Panc1 (cell line): ENCODE data around the gene AMBRA1.

Source experiments
- POLR2AphosphoS5 ChIP-seq: IDR thresholded peaks from 2 replicates; pipeline ENCODE4 v1.6.1; 2012; ENCODE audit warnings: mild to moderate bottlenecking, low read depth, low read length, moderate library complexity
- SIN3A ChIP-seq: IDR thresholded peaks from 2 replicates; pipeline ENCODE4 v1.6.1; 2012; ENCODE audit warnings: low read depth, mild to moderate bottlenecking, low read length, moderate library complexity, borderline replicate concordance; ENCODE audit not compliant: insufficient read depth
- TCF7L2 ChIP-seq: IDR thresholded peaks from 2 replicates; pipeline ENCODE4 v1.6.1; 2011; ENCODE audit warnings: mild to moderate bottlenecking, low read depth, low read length, inconsistent platforms
- TF ChIP-seq, protein P1 (sequence below), 2 experiments: IDR thresholded peaks; 2 replicates each; pipeline ENCODE4 v1.6.1; 2011 to 2012; ENCODE audit warnings: low read depth in 2 of 2, control low read depth in 1 of 2, low read length in 1 of 2, mild to moderate bottlenecking in 1 of 2, moderate library complexity in 1 of 2; ENCODE audit not compliant: insufficient read depth in 1 of 2
- TF ChIP-seq, protein P2 (sequence below): fragments of 450-650 bp; IDR thresholded peaks from 2 replicates; pipeline ENCODE4 v1.5.1; 2017; ENCODE audit warnings: mild to moderate bottlenecking

DNA sequence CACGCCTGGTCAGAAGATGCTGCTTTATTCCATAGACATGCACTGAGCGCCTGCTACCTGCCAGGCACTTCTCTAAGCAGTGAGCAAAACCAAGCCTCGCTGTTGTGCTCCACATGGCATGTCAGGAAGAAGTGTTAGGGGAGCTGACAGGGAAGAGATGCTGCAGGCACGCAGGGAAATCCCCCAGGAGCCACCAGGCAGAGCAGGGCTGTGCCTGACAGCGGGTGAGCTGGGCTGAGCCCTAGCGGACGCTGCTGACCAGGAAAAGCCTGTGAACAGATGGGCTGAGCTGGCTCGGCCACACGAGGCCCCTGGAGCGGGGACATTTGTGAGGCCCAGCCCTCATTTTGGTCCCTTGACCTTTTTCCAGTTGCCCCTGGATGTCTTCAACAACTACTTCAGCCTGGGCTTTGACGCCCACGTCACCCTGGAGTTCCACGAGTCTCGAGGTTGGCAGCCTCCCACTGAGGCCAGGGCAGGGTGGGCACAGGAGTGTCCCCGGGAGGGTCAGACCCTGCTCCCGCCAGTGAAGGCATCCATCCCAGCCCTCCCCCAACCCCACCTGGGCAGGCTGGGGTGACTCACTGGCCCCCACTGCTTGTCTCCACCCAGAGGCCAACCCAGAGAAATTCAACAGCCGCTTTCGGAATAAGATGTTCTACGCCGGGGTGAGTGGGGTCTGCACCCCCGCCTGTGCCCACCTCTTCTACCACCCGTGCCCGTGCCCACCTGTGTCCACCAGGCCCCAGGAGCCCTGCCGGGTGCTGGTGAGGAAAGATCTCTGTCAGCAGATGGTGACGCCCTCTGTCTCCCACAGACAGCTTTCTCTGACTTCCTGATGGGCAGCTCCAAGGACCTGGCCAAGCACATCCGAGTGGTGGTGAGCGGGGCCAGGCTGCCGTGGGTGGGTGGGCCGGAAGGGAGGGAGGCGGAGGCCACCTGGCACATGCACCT, 219.8 kb downstream of the AMBRA1 start:
- TF ChIP-seq, protein P1, sequence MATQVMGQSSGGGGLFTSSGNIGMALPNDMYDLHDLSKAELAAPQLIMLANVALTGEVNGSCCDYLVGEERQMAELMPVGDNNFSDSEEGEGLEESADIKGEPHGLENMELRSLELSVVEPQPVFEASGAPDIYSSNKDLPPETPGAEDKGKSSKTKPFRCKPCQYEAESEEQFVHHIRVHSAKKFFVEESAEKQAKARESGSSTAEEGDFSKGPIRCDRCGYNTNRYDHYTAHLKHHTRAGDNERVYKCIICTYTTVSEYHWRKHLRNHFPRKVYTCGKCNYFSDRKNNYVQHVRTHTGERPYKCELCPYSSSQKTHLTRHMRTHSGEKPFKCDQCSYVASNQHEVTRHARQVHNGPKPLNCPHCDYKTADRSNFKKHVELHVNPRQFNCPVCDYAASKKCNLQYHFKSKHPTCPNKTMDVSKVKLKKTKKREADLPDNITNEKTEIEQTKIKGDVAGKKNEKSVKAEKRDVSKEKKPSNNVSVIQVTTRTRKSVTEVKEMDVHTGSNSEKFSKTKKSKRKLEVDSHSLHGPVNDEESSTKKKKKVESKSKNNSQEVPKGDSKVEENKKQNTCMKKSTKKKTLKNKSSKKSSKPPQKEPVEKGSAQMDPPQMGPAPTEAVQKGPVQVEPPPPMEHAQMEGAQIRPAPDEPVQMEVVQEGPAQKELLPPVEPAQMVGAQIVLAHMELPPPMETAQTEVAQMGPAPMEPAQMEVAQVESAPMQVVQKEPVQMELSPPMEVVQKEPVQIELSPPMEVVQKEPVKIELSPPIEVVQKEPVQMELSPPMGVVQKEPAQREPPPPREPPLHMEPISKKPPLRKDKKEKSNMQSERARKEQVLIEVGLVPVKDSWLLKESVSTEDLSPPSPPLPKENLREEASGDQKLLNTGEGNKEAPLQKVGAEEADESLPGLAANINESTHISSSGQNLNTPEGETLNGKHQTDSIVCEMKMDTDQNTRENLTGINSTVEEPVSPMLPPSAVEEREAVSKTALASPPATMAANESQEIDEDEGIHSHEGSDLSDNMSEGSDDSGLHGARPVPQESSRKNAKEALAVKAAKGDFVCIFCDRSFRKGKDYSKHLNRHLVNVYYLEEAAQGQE (IDR thresholded peaks at IDR 0.05; ENCODE audit: insufficient read depth in 1 of 2, low read depth in 2 of 2, low read length in 1 of 2): no peak
- TF ChIP-seq POLR2AphosphoS5: no peak
- TF ChIP-seq, protein P2, sequence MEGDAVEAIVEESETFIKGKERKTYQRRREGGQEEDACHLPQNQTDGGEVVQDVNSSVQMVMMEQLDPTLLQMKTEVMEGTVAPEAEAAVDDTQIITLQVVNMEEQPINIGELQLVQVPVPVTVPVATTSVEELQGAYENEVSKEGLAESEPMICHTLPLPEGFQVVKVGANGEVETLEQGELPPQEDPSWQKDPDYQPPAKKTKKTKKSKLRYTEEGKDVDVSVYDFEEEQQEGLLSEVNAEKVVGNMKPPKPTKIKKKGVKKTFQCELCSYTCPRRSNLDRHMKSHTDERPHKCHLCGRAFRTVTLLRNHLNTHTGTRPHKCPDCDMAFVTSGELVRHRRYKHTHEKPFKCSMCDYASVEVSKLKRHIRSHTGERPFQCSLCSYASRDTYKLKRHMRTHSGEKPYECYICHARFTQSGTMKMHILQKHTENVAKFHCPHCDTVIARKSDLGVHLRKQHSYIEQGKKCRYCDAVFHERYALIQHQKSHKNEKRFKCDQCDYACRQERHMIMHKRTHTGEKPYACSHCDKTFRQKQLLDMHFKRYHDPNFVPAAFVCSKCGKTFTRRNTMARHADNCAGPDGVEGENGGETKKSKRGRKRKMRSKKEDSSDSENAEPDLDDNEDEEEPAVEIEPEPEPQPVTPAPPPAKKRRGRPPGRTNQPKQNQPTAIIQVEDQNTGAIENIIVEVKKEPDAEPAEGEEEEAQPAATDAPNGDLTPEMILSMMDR: no peak
- no peak for TF ChIP-seq SIN3A
- TF ChIP-seq TCF7L2: no peak
